HG02981 (cell line): ENCODE data around the gene HVCN1.
"Not testable (repeated sequence)": the region's sequence is repeated elsewhere in the genome, so short reads cannot be mapped to it uniquely, and the experiment has no call there.

Experiments used
- ATAC-seq: cut with Tn5 transposase; IDR thresholded peaks from one replicate; pipeline ENCODE4 v1.9.1; 2021; ENCODE audit warnings: mild to moderate bottlenecking, moderate library complexity; ENCODE audit not compliant: unreplicated experiment

Gene HVCN1

GRCh38 chr12:110668480-110669192, 20.3 kb downstream of the HVCN1 start:
- no peak for ATAC-seq

- ATAC-seq, result no peak
These were observed 21.2 kb downstream of the HVCN1 start for GRCh38 chr12:110667671-110668070.

- no peak for ATAC-seq
These were observed 22.0 kb downstream of the HVCN1 start for GRCh38 chr12:110666892-110667291.

- ATAC-seq, result peak; percentile 91
These were observed 27.5 kb downstream of the HVCN1 start for GRCh38 chr12:110661337-110661972.

- no peak for ATAC-seq
These were observed 30.0 kb downstream of the HVCN1 start for GRCh38 chr12:110658878-110659277.

GRCh38 chr12:110658242-110658641, 30.7 kb downstream of the HVCN1 start:
- no peak for ATAC-seq

GRCh38 chr12:110657747-110658146, 31.2 kb downstream of the HVCN1 start:
- ATAC-seq, result no peak

GRCh38 chr12:110656071-110656655, 32.8 kb downstream of the HVCN1 start:
- no peak for ATAC-seq

- not testable (repeated sequence) for ATAC-seq
These were observed 34.7 kb downstream of the HVCN1 start for GRCh38 chr12:110654238-110654637.

GRCh38 chr12:110649341-110649847, 39.5 kb downstream of the HVCN1 start:
- ATAC-seq, result no peak

- ATAC-seq, result peak; percentile 64
These were observed 41.3 kb downstream of the HVCN1 start for GRCh38 chr12:110647631-110648040.

- no peak for ATAC-seq
These were observed 47.4 kb downstream of the HVCN1 start for GRCh38 chr12:110641521-110641920.

- ATAC-seq, result no peak
These were observed 48.5 kb downstream of the HVCN1 start for GRCh38 chr12:110640275-110641025.

- no peak for ATAC-seq
These were observed 49.4 kb downstream of the HVCN1 start for GRCh38 chr12:110639336-110640141.

- no peak for ATAC-seq
These were observed 50.1 kb downstream of the HVCN1 start for GRCh38 chr12:110638796-110639195.

GRCh38 chr12:110637869-110638441, 51.0 kb downstream of the HVCN1 start:
- no peak for ATAC-seq

- no peak for ATAC-seq
These were observed 52.4 kb downstream of the HVCN1 start for GRCh38 chr12:110636516-110636915.

- ATAC-seq, result no peak
These were observed 53.9 kb downstream of the HVCN1 start for GRCh38 chr12:110635055-110635454.

- no peak for ATAC-seq
These were observed 61.3 kb downstream of the HVCN1 start for GRCh38 chr12:110627500-110628195.
